Stimulated activated CD8-positive, alpha-beta memory T cell treated with anti-CD3 and anti-CD28 coated beads, Interleukin-7, amount 100 ng/mL, for 4 hours (primary cell): Measurements from ENCODE around the gene ANKRD55.
"Not testable (repeated sequence)": the region's sequence is repeated elsewhere in the genome, so short reads cannot be mapped to it uniquely, and the experiment has no call there.

Experiments
- DNase-seq, 2 donors: peaks; one replicate each; pipeline ENCODE4 v3.0.0-alpha.2; 2020; ENCODE audit warnings: low read depth in 2 of 2

ANKRD55 gene

GRCh38 chr5:56102889-56103288 lies 130.2 kb downstream of the ANKRD55 start:
- DNase-seq: no peak

GRCh38 chr5:56102207-56102606 lies 130.9 kb downstream of the ANKRD55 start:
- not testable (repeated sequence) for DNase-seq

- no peak for DNase-seq
Observed at GRCh38 chr5:56101180-56101579, 131.9 kb downstream of the ANKRD55 start.

- DNase-seq: no peak
Observed at GRCh38 chr5:56100439-56101176, 132.5 kb downstream of the ANKRD55 start.

- DNase-seq: no peak
Observed at GRCh38 chr5:56099346-56099745, 133.8 kb downstream of the ANKRD55 start.

- no peak for DNase-seq
Observed at GRCh38 chr5:56097055-56097454, 136.1 kb downstream of the ANKRD55 start.

- DNase-seq: no peak
Observed at GRCh38 chr5:56095579-56096102, 137.5 kb downstream of the ANKRD55 start.

- peak; percentile 44 to 51 for DNase-seq
Observed at GRCh38 chr5:56094579-56095361, 138.4 kb downstream of the ANKRD55 start.

GRCh38 chr5:56093970-56094369 lies 139.2 kb downstream of the ANKRD55 start:
- DNase-seq: no peak

- no peak for DNase-seq
Observed at GRCh38 chr5:56092115-56092514, 141.0 kb downstream of the ANKRD55 start.

- DNase-seq: no peak
Observed at GRCh38 chr5:56091664-56092063, 141.5 kb downstream of the ANKRD55 start.

- no peak for DNase-seq
Observed at GRCh38 chr5:56090793-56091460, 142.2 kb downstream of the ANKRD55 start.

GRCh38 chr5:56088967-56089829 lies 143.9 kb downstream of the ANKRD55 start:
- DNase-seq: no peak

- DNase-seq: no peak
Observed at GRCh38 chr5:56088431-56088949, 144.6 kb downstream of the ANKRD55 start.

GRCh38 chr5:56085193-56085592 lies 147.9 kb downstream of the ANKRD55 start:
- DNase-seq: no peak

- DNase-seq: no peak
Observed at GRCh38 chr5:56083286-56083854, 149.8 kb downstream of the ANKRD55 start.

- DNase-seq: not testable (repeated sequence)
Observed at GRCh38 chr5:56081053-56081642, 152.0 kb downstream of the ANKRD55 start.

- no peak for DNase-seq
Observed at GRCh38 chr5:56080375-56081052, 152.6 kb downstream of the ANKRD55 start.

GRCh38 chr5:56079157-56079500 lies 154.0 kb downstream of the ANKRD55 start:
- not testable (repeated sequence) for DNase-seq
